CD4-positive, alpha-beta T cell treated with Interferon alpha-2 for 1 hour (primary cell): ENCODE results near the gene BLACAT1.

ENCODE experiments used
- DNase-seq, 2 donors: peaks; one replicate each; pipeline ENCODE4 v3.0.0-alpha.2; 2020 to 2022

The BLACAT1 gene

GRCh38 chr1:205406252-205406651, 49.6 kb downstream of the BLACAT1 start:
- DNase-seq, result peak in 1 of 2 donors; percentile 10
